ENCODE data around the gene SLC2A3.
"Not testable (repeated sequence)": the region's sequence is repeated elsewhere in the genome, so short reads cannot be mapped to it uniquely, and the experiment has no call there.

Gene SLC2A3

DNA sequence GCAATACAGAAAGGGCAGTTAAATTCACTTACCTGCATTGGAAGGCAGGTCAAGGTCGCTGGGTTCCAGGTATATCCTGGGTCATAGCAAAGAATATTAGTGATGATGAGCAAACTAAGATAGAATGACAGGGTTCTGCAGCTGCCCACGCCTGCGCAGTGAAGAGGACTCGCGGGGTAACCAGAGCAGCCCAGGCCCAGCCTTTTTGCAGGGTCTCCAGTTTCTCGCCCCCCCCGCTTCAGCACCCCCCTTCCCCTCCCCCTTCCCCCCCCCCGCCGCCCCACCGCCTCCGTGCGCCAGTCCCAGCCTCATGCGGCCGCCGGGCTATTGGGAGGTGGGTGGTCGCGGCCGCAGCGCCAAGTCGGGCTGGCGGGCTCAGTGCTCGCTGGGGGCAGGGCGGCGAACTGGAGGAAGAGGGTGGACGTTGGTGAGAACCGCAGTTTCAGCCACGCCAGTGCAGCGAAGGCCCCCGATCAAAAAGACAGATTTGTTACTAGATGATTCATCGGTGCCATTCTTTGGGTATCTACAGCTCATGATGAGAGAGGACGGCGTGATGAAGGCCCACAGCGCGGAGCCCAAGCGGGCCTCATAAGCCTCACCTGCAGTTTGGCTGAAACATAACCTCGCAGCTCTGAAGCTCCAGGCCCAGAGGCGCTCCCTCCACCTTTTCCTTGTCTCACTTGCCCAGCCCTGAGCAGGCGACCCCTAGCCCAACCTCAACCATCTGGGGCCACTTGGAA is 20.2 kb downstream of the SLC2A3 start:
- no peak for DNase-seq (ENCODE audit: low read depth)

DNA sequence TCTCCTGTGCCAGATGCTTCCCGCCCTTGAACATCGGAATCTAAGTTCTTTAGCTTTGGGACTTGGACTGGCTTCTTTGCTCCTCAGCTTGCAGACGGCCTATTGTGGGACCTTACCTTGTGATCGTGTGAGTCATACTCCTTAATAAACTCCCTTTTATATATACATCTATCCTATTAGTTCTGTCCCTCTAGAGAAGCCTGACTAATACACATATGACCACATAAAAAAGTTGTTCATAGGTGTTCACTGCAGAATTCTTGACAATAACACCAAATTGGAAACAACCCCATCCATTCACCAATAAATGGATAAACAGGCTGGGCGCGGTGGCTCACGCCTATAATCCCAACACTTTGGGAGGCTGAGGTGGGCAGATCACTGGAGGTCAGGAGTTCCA is 25.9 kb downstream of the SLC2A3 start:
- not testable (repeated sequence) for DNase-seq (ENCODE audit: low read depth)

- DNase-seq (ENCODE audit: low read depth), result no peak
Observed at GRCh38 chr12:7907009-7907408, 29.0 kb downstream of the SLC2A3 start.

DNA sequence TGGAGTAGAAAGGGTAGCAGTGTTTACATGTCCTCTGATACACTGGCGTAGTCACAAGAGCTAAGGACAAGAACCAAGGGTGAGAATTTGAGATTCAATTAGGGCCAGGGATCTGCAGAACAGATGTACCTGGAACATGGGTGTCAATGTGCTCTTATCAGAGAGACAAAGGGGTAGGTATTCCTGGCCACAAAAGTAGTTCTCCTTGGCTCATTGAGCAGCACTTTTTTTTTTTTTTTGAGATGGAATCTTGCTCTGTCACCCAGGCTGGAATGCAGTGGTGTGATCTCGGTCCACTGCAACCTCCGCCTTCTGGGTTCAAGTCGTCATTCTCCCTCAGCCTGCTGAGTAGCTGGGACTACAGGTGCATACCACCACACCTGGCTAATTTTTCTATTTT is 29.7 kb downstream of the SLC2A3 start:
- DNase-seq (ENCODE audit: low read depth), result not testable (repeated sequence)

- DNase-seq (ENCODE audit: low read depth), result not testable (repeated sequence)
Observed at GRCh38 chr12:7905600-7906125, 30.3 kb downstream of the SLC2A3 start.

GRCh38 chr12:7905071-7905470 is 30.9 kb downstream of the SLC2A3 start:
- no peak for DNase-seq (ENCODE audit: low read depth)

DNA sequence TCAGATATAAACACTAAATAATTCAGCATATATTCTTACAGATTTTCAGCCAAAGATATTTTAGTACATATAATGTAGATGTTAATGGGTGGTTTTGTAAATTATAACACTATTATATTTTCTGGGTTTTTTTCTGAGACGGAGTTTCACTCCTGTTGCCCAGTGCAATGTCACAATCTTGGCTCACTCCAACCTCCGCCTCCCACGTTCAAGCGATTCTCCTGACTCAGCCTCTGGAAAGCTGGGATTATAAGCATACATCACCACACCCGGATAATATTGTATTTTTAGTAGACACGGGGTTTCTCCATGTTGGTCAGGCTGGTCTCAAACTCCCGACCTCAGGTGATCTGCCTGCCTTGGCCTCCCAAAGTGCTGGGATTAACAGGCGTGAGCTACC is 33.6 kb downstream of the SLC2A3 start:
- not testable (repeated sequence) for DNase-seq (ENCODE audit: low read depth)

GRCh38 chr12:7899755-7900154 is 36.2 kb downstream of the SLC2A3 start:
- no peak for DNase-seq (ENCODE audit: low read depth)

DNA sequence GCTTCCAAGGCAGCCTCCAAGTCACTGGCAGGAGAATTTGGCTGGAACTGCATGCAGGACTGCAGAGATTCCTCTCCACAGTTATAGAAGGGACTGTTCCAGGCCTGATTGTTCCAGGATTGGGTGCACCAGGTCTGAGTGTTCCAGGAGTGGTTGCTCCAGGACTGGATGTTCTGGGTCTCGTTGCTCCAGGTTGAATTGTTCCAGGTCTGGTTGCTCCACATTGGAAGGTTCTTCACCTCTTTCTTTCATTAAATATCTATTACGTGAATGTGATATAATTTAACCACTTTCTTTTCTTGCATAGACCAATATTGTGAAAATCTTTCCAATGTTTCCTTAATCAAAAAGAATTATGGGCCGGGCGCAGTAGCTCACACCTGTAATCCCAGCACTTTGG is 39.3 kb downstream of the SLC2A3 start:
- DNase-seq (ENCODE audit: low read depth), result not testable (repeated sequence)

DNA sequence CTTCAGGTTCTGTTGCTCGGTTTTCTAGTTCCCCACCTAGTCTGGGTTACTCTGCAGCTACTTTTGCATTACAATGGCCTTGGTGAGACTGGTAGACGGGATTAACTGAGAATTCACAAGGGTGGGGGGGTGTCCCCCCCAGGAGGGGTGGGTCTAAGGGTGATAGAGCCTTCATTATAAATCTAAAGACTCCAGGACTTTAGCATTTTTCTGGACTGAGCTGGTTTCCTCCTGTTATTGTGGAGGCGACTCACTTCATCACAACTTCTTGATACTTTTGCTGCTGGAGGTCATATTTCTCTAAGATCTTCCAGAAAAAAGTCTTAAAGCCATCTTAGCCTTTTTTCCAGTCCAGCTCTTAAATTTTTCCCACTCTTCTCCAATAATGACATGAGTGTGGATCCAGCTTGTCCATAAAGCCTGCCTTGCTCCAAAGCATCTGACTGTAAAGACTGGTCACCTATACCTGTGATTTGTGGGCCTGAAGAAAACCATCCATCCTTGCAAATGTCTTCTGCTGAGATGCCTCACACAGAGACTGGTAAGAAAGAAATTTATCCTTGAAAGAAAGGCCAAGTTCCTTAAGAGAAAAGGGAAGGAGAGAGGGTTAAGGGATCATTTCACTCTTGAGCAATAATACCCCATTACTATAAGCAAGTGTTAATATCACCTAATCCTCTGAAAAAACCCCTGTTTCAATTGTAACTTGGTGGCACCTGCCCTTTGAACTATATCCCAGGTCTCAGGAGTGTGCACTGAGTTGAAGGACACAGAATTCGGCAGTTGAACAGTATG is 43.6 kb downstream of the SLC2A3 start:
- no peak for DNase-seq (ENCODE audit: low read depth)

DNA sequence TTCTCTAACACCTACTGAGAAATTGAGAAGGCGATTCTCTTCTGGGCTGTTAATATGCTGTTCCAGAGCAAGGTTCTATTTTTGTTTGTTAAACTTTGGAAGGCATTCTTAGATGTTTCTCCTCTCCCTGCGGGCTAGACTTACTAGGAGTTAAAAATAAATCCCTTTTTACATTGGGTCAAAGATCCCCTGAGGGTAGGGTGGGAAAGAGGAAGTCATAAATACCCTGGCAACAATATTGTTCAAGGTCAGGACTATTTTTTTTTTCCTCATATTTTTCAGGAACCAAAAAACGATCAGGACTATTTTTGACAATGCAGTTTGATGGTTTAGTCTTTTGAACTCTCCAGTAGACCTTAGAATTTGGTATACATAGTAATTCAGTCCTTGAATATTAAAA is 51.3 kb downstream of the SLC2A3 start:
- no peak for DNase-seq (ENCODE audit: low read depth)

- DNase-seq (ENCODE audit: low read depth), result not testable (repeated sequence)
Observed at GRCh38 chr12:7881736-7882120, 54.3 kb downstream of the SLC2A3 start.

- not testable (repeated sequence) for DNase-seq (ENCODE audit: low read depth)
Observed at GRCh38 chr12:7880952-7881735, 54.8 kb downstream of the SLC2A3 start.

DNA sequence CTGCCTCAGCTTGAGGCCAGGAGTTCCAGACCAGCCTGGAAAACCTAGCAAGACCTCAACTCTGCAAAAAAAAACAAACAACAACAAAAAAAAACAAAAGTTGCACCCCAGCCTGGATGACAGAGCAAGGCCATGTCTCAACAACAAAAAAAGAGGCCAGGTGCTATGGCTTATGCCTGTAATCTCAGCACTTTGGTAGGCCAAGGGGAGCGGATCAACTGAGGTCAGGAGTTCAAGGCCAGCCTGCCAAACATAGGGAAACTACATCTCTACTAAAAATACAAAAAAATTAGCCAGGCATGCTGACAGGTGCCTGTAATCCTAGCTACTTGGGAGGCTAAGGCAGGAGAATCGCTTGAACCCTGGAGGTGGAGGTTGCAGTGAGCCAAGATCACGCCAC is 56.7 kb downstream of the SLC2A3 start:
- DNase-seq (ENCODE audit: low read depth), result no peak

DNA sequence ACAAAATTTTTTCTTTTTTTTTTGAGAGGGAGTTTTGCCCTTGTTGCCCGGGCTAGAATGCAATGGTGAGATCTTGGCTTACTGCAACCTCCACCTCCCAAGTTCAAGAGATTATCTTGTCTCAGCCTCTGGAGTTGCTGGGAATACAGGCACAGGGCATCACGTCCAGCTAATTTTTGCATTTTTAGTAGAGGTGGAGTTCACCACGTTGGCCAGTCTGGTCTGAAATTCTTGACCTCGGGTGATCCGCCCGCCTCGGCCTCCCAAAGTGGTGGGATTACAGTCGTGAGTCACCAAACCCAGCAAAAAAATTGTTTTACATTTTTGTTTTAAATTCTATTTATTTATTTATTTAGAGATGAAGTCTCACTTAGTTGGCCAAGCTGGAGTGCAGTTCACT is 58.6 kb downstream of the SLC2A3 start:
- DNase-seq (ENCODE audit: low read depth), result no peak

GRCh38 chr12:7872566-7873319 is 63.2 kb downstream of the SLC2A3 start, which contains the start of gene SLC2A14:
TSS of gene SLC2A14 (minus strand) at chr12:7872915. CDS start at chr12:7869880, 3,035 bp downstream.
- DNase-seq (ENCODE audit: low read depth), result no peak

DNA sequence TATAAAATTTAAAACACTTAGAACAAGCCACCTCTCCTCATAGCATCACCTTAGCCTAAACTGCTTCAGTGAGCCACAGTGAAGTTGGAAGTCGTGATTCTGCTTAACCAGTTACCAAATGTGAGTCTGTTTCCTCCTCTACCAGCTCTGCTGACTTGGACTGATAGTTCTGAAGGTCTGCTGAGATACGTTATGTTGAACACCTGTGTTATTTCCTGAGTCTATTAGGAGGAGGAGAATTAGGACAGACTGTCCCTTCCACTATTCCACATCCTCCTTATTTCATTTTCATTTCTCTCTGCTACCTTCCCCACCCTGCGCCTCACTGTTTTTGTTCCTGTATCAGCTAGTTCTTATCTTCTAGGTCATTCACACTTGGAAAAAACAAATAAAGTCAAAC is 65.7 kb downstream of the SLC2A3 start:
- DNase-seq (ENCODE audit: low read depth), result no peak
